Stimulated activated CD4-positive, alpha-beta T cell treated with anti-CD3 and anti-CD28 coated beads, TNF-alpha, amount 100 ng/mL, for 4 hours (primary cell): ENCODE results near the gene SLIT1.

Source experiments
- DNase-seq, 3 experiments: peaks; one replicate each; pipeline ENCODE4 v3.0.0-alpha.2; 2020; ENCODE audit warnings: low read depth in 3 of 3

The SLIT1 gene

DNA sequence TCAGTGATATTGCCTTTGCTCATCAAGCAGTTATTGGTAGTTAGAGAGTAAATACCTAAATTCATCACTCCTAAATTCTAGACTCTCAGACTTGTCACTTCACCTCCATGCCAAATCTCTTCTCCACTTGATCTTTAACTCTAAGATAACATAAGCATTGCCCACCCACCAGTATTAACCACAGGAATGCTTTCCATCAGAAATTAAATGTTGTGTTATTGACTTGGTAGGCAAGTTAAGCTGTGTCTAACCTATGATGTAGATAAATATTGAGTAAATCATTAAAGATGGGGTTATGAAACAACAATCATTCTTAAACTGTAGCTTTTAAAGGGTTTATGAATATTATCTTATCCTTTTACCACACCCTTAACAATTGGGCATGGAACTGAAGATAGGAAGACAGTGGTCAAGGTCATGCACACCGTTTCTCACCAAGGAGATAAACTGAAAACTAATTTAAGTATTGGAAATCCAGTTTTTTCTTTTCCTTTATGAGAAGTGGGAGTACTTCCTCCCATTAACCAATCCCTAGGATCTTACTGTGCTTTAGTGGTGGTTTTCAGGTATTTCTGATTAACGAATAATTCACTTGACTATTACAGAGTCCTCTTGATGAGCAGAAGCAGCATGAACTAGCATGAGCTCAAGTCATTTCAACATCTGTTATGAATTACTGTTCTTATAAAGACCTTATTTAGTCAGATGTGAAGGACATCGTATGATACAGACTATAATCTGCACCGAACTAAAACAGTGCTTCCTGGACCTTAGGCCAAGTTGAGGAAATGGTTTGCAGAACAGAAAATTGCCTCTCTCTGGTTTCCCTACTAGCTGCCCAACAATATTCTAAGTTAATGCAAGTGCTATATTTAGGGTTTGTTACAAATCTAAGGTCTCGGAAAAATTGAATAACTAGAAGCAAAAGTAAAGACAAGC is 211.7 kb downstream of the SLIT1 start:
- DNase-seq: no peak

DNA sequence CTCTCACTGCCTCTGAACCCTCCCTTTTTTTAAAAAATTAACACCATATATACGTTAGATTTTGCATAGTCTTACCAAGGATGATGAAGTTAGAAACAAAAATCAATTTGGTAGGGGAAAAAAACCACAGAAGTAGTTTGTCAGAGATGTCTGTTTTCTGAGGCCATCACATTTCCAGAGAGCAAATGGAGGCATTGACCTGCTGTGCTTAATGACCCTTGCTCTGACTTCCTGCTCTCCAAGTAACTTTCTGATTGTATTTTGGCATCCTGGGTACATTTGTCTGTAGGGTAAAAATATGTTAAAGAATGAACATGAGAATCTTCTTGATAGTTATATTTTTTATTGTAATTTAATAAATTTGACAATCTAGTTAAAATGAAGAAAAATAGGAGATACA is 213.5 kb downstream of the SLIT1 start:
- DNase-seq: no peak

DNA sequence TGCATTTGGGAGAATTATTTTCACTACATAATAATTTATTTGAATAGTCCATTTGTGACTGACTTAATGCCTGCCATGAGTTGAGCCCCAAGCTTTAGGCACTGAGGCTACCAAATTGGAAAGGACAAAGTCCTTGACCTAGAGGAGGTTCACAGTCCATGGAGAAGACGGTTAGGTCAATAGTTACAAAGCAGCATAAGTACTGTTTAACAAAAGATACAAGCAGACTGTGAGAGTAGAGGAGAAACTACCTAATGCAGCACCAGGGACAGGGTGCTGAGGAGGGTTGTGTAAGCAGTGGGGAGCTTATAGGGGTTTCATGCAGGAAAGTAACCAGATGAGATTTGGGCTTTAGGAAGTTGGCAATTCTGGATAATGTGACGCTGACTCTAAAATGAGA is 214.4 kb downstream of the SLIT1 start:
- DNase-seq: no peak

DNA sequence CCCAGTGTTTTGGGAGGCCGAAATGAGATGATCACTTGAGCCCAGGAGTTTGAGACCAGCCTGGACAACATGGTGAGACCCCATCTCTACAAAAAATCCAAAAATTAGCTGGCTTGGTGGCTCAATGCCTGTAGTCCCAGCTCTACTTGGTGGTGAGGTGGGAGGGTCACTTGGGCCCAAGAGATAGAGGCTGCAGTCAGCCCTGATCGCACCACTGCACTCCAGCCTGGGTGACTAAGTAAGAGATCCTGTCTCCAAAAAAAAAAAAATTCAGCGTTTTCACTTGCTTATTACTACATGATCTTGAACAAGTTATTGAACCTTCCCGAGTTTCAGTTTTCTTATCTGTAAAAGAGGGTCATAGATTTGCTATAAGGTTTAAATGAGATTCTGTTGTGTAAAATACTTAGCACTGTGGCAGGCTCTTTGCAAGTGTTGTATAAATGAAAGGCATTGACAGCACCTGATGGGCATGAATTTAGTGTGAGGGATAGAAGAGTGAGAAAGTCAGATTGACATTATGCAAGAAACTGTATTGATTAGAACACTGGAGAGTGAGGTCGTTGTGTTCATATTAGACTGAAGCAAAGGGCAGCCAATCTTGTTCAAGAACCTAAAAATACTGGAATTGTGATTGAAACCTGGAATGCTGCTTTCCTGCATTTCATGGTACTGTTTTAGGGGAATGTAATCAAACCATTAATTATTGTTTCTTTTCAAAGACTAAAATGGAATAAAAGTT is 216.9 kb downstream of the SLIT1 start:
- DNase-seq: no peak

DNA sequence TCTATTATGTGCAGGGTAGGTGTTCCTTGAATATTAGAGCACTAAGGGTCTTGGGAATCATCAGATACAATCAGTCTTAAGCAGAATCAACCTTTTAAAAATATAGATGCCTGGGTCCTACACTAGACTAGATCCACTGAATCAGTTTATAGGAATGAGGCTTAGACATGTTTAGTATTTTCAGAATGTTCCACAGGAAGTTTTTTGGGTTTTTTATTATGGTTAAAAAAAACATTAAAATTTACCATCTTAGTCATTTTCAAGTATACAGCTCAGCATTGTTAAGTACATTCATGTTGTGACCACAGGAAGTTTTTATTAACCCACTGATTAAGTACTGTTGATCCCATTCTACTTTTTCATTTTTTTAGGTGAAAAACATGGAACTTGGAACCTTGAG is 217.9 kb downstream of the SLIT1 start:
- DNase-seq: no peak

DNA sequence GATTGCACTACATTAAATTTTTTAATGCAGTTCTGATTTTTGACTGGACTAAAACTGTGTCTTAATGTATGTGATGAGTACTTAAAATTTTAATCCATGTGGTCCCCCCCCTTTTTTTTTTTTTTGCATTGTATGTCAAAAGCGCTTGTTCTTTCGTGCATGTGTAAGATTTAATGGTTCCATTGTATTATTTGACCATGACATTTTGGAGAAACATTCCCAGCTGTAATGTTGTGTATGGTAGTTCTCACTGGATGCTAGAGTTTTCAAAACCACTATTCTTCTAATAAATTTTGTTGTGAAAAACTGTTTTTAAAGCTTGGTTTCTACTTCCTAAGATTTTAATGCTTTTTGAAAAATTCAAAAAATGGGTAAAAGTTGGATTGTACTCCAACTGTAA is 221.6 kb downstream of the SLIT1 start:
- no peak for DNase-seq

DNA sequence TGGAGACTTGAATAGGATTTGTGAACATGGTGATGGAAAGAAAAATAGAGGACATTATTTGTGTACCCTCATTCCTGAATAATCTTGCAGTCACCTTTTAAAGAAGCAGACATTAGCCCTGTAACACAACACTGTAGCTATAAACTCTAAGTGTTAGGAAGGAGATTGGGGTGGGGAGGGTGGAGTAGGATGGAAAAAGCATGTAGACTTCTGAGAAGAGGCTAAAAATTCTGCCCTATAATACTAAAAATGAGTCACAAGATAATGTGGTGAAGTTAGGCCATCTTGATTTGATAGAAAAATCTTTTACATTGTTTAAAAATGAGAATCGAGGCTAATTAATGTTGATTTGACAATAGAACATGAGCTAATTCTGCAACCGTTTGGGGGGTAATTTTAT is 224.9 kb downstream of the SLIT1 start:
- no peak for DNase-seq

DNA sequence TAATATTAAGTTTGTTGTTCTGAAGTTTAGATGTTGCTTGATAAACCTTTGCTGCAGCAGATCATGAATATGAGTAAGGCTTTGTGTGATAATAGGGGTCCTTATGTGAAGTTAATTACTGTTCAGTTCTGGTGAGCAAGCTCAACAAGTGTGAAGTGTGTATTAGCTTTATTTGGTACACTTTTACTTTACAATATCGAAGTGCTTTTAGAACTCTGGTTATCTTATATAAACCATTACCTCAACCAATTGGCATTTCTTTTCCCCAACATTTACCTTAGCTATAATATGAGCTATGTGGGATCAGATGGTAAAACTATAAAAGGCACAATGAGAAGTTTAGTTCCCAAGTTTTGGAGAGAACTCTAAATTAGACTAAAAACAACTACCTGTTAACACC is 226.0 kb downstream of the SLIT1 start:
- no peak for DNase-seq

DNA sequence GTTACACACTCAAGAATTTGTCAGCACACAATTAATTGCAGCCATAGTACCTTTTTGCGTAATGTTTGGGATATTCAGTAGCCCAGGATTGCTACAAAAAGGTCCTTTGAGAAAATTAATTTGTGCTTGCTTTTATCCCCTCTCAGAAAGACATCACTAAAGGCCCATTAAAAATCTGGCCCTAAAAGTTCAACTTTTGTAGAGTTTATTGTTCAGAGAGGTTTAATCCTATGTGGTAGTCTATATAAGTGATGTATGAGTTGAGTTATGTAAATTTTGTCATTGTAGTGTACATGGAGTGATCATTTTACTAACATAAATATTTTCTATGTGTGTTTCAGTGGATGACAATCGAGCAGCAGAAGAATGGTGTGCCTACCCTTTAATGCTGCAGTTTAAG is 227.7 kb downstream of the SLIT1 start:
- DNase-seq: no peak

DNA sequence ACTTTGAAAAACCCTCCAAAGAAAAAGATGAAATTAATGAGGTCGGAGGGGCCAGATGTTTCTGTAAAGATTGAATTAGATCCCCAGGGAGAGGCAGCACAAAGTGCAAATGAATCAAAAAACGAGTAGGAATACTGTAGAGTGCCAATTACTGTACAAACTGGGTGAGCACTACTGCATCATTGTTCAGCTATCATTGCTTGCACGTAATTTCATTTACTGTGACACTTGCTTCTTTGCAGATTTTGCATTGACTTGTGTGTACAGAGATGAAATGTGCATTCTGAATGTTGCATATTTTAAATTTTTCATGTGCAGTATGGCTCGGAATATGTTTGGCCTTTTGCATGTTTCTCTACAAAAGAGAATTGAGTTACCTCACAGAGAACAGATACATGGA is 230.0 kb downstream of the SLIT1 start:
- no peak for DNase-seq

DNA sequence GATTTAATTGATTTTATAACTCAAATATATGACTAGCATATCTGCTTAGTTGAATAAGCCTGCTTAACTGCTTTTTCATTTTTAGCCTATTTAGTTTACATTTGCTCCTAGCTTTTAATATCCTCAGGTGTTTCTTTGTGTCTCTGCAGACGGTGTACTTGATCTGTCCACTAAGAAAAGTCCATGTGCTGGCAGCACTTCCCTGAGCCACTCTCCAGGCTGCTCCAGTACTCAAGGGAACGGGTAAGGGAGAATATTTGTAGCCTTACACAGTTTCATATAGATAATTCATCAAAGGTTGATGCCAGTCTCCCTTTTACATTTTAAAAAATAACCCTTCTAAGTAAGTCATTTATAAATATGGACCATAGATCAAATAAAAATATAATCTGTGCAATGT is 233.8 kb downstream of the SLIT1 start:
- no peak for DNase-seq

DNA sequence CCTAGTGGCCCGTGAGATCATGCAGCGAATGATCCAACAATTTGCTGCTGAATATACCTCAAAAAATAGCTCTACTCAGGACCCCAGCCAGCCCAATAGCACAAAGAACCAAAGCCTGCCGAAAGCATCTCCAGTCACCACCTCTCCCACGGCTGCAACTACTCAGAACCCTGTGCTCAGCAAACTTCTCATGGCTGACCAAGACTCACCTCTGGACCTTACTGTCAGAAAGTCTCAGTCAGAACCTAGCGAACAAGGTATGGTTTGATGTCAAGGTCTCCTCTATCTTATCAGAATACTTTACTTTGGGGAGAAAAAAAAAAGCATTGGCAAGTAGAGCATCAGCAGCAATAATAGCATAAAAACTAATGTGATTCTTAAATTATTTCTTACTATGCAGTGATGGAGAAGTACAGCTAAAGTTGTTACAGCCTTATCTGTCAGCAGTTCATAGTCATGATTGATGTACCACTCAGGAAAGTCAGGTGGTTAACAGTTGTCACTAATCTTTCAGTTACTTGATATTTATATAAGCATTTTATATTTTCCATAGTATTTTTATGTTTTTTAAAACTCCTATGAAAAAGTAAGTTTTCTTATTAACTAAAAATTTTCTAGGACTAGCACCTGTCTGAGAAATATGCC is 236.6 kb downstream of the SLIT1 start:
- DNase-seq: no peak
